SK-MEL-5 (cell line): ENCODE results near the gene ZDHHC18. TPM values are rescaled to one million over a fixed set of nuclear protein-coding genes. Genes with fewer than 3 reads are reported as not detected.
"Not testable (repeated sequence)": the region's sequence is repeated elsewhere in the genome, so short reads cannot be mapped to it uniquely, and the experiment has no call there.

Source experiments
- DNase-seq: peaks from one replicate; pipeline ENCODE4 v3.0.0-alpha.2; 2016; ENCODE audit warnings: low read depth, low spot score
- in situ Hi-C: cut with HindIII; loops from 2 replicates; pipeline ENCODE4 v1.10.0; 2016; ENCODE audit warnings: low sequenced_read_pairs, high pct_unique_total_duplicates, low pct_unique_long_range_greater_than_20kb
- total RNA-seq: library from RNA; depleted of rRNA; stranded (reverse); fragments of >200 nt; shearing (Covaris generic); gene quantifications from 2 replicates; pipeline ENCODE4 v1.2.3, GENCODE V29; 2014

ZDHHC18 gene
- total RNA-seq, 1 experiment from 2014 or later = 9.5 TPM

- in situ Hi-C loops = no loop called here
- no peak for DNase-seq
Measured at GRCh38 chr1:26789612-26789865, 36.9 kb upstream of the ZDHHC18 start.

GRCh38 chr1:26789931-26790330 is 36.6 kb upstream of the ZDHHC18 start:
- in situ Hi-C loops = no loop called here
- no peak for DNase-seq

- in situ Hi-C loops = no loop called here
Measured at GRCh38 chr1:26790551-26790953, 35.9 kb upstream of the ZDHHC18 start.

GRCh38 chr1:26791148-26791547 is 35.3 kb upstream of the ZDHHC18 start:
- in situ Hi-C loops = no loop called here
- DNase-seq = no peak

More at GRCh38 chr1:26790551-26790953, 35.9 kb upstream of the ZDHHC18 start:
- no peak for DNase-seq

GRCh38 chr1:26791626-26792025 is 34.9 kb upstream of the ZDHHC18 start:
- in situ Hi-C loops = no loop called here
- no peak for DNase-seq

- no peak for DNase-seq
- in situ Hi-C loops = no loop called here
Measured at GRCh38 chr1:26792924-26793323, 33.6 kb upstream of the ZDHHC18 start.

GRCh38 chr1:26794391-26794790 is 32.1 kb upstream of the ZDHHC18 start:
- DNase-seq = no peak

GRCh38 chr1:26797627-26798026 is 28.9 kb upstream of the ZDHHC18 start:
- no peak for DNase-seq
- in situ Hi-C loops = no loop called here

More at GRCh38 chr1:26794391-26794790, 32.1 kb upstream of the ZDHHC18 start:
- in situ Hi-C loops = no loop called here

GRCh38 chr1:26799479-26800142 is 26.9 kb upstream of the ZDHHC18 start:
- in situ Hi-C loops = no loop called here
- no peak for DNase-seq

GRCh38 chr1:26803932-26804331 is 22.6 kb upstream of the ZDHHC18 start:
- in situ Hi-C loops = not testable (repeated sequence)

GRCh38 chr1:26810105-26810504 is 16.4 kb upstream of the ZDHHC18 start:
- in situ Hi-C loops = not testable (repeated sequence)
- peak; percentile 83 for DNase-seq

More at GRCh38 chr1:26803932-26804331, 22.6 kb upstream of the ZDHHC18 start:
- not testable (repeated sequence) for DNase-seq

- in situ Hi-C loops = no loop called here
- no peak for DNase-seq
Measured at GRCh38 chr1:26811057-26811456, 15.4 kb upstream of the ZDHHC18 start.

GRCh38 chr1:26811708-26812107 is 14.8 kb upstream of the ZDHHC18 start:
- DNase-seq = no peak
- in situ Hi-C loops = no loop called here

- in situ Hi-C loops = no loop called here
- no peak for DNase-seq
Measured at GRCh38 chr1:26814377-26814776, 12.1 kb upstream of the ZDHHC18 start.

GRCh38 chr1:26814893-26815292 is 11.6 kb upstream of the ZDHHC18 start:
- in situ Hi-C loops = no loop called here
- no peak for DNase-seq

GRCh38 chr1:26820784-26821269 is 5.7 kb upstream of the ZDHHC18 start:
- in situ Hi-C loops = no loop called here
- DNase-seq = peak; percentile 14

GRCh38 chr1:26822737-26823395 is 3.6 kb upstream of the ZDHHC18 start:
- no peak for DNase-seq
- in situ Hi-C loops = no loop called here

- no peak for DNase-seq
- in situ Hi-C loops = no loop called here
Measured at GRCh38 chr1:26824731-26825130, 1.8 kb upstream of the ZDHHC18 start.

GRCh38 chr1:26827106-26827604 is 667 bp downstream of the ZDHHC18 start:
- no peak for DNase-seq
- in situ Hi-C loops = no loop called here
